ENCODE data around the gene ITPR3.

- no peak for TF ChIP-seq FOXK2 (IDR thresholded peaks at IDR 0.05)
- no peak for TF ChIP-seq SP1 (IDR thresholded peaks at IDR 0.05)
- no peak for TF ChIP-seq NFRKB (IDR thresholded peaks at IDR 0.05)
- TF ChIP-seq BHLHE40 (IDR thresholded peaks at IDR 0.05; ENCODE audit: borderline replicate concordance): no peak
- no peak for TF ChIP-seq HDGF (IDR thresholded peaks at IDR 0.05; ENCODE audit: borderline replicate concordance)
- no peak for TF ChIP-seq LEF1 (IDR thresholded peaks at IDR 0.05; ENCODE audit: borderline replicate concordance)
- no peak for TF ChIP-seq SUZ12 (IDR thresholded peaks at IDR 0.05)
- no peak for TF ChIP-seq FOXM1 (IDR thresholded peaks at IDR 0.05; ENCODE audit: borderline replicate concordance)
- no peak for TF ChIP-seq TARDBP (IDR thresholded peaks at IDR 0.05)
- TF ChIP-seq, protein P1, sequence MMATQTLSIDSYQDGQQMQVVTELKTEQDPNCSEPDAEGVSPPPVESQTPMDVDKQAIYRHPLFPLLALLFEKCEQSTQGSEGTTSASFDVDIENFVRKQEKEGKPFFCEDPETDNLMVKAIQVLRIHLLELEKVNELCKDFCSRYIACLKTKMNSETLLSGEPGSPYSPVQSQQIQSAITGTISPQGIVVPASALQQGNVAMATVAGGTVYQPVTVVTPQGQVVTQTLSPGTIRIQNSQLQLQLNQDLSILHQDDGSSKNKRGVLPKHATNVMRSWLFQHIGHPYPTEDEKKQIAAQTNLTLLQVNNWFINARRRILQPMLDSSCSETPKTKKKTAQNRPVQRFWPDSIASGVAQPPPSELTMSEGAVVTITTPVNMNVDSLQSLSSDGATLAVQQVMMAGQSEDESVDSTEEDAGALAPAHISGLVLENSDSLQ (IDR thresholded peaks at IDR 0.05): no peak
- no peak for TF ChIP-seq FOXA1 (IDR thresholded peaks at IDR 0.05)
These were observed 56.1 kb downstream of the ITPR3 start for GRCh38 chr6:33677143-33677660.

All from HEK293T (cell line).